ENCODE results near the gene ZNF207. TPM values are rescaled to one million over a fixed set of nuclear protein-coding genes. Genes with fewer than 3 reads are reported as not detected.

Gene ZNF207
- total RNA-seq, 1 experiment from 2014 or later, result 177 TPM

- ChIA-PET CTCF (no interaction called here), POLR2A (ENCODE audit: low non-redundant PET) (no interaction called here)
- no peaks in the 10 kb centered on the region for H3K4me1 ChIP-seq (ENCODE audit: insufficient read depth, low read length, poor library complexity, severe bottlenecking)
- no peak overlapping the region for H3K4me3 ChIP-seq (ENCODE audit: low read depth, low read length, poor library complexity, severe bottlenecking)
- no peaks in the 10 kb centered on the region for H3K9me3 ChIP-seq (ENCODE audit: low read depth, low read length, poor library complexity, severe bottlenecking)
- TF ChIP-seq CTCF (conservative IDR thresholded peaks at IDR 0.05; ENCODE audit: low read depth, low read length) (no peak), EZH2 (IDR thresholded peaks at IDR 0.05; ENCODE audit: borderline replicate concordance, low read depth, low read length, poor library complexity, severe bottlenecking) (no peak)
- no TSS peak for BruUV-seq (replicated peaks)
- H3K36me3 ChIP-seq (ENCODE audit: insufficient read depth, low read length, poor library complexity, severe bottlenecking), result no peaks in the 10 kb centered on the region
- H3K27me3 ChIP-seq (replicated peaks; ENCODE audit: insufficient read depth, low read depth, low read length, poor library complexity), result no peaks in the 10 kb centered on the region
- DNase-seq (ENCODE audit: low spot score), result no peak
- intact Hi-C loops (cut with micrococcal nuclease; ENCODE audit: unreplicated experiment), result no loop called here
- H3K27ac ChIP-seq (ENCODE audit: low read depth, low read length, poor library complexity, severe bottlenecking), result no peak overlapping the region
Observed at GRCh38 chr17:32426894-32427293, 76.9 kb downstream of the ZNF207 start.

- BruUV-seq (replicated peaks), result no TSS peak
- intact Hi-C loops (cut with micrococcal nuclease; ENCODE audit: unreplicated experiment), result no loop called here
- no peaks in the 10 kb centered on the region for H3K9me3 ChIP-seq (ENCODE audit: low read depth, low read length, poor library complexity, severe bottlenecking)
- H3K27ac ChIP-seq (ENCODE audit: low read depth, low read length, poor library complexity, severe bottlenecking), result no peak overlapping the region
- ChIA-PET CTCF (no interaction called here), POLR2A (ENCODE audit: low non-redundant PET) (no interaction called here)
- no peaks in the 10 kb centered on the region for H3K27me3 ChIP-seq (replicated peaks; ENCODE audit: insufficient read depth, low read depth, low read length, poor library complexity)
- no peak for DNase-seq (ENCODE audit: low spot score)
- H3K4me3 ChIP-seq (ENCODE audit: low read depth, low read length, poor library complexity, severe bottlenecking), result no peak overlapping the region
- no peaks in the 10 kb centered on the region for H3K4me1 ChIP-seq (ENCODE audit: insufficient read depth, low read length, poor library complexity, severe bottlenecking)
- TF ChIP-seq CTCF (conservative IDR thresholded peaks at IDR 0.05; ENCODE audit: low read depth, low read length) (no peak), EZH2 (IDR thresholded peaks at IDR 0.05; ENCODE audit: borderline replicate concordance, low read depth, low read length, poor library complexity, severe bottlenecking) (no peak)
- no peaks in the 10 kb centered on the region for H3K36me3 ChIP-seq (ENCODE audit: insufficient read depth, low read length, poor library complexity, severe bottlenecking)
Observed at GRCh38 chr17:32429598-32429997, 79.6 kb downstream of the ZNF207 start.

Small RNAs within 50 kb of the gene (microRNA-seq; reads per million reads assigned to microRNA genes)
- gene MIR632, result 1.9 reads per million

Other genes with a start within 250 kb of the ZNF207 start
- gene RHOT1, start 207.7 kb upstream of the ZNF207 start, total RNA-seq (2021), result 18.0 and 20.4 TPM in 2 replicates
- 0.80 and 0.90 TPM in 2 replicates for gene RHBDL3, start 84.3 kb upstream of the ZNF207 start, total RNA-seq (2021)
- 26.9 and 37.3 TPM in 2 replicates for gene C17orf75, start 8.0 kb upstream of the ZNF207 start, total RNA-seq (2021)
- 195 and 213 TPM in 2 replicates for gene PSMD11, start 94.4 kb downstream of the ZNF207 start, total RNA-seq (2021)
- 3.9 and 5.1 TPM in 2 replicates for gene CDK5R1, start 136.8 kb downstream of the ZNF207 start, total RNA-seq (2021)